Upper lobe of left lung (tissue), 6 donors: ENCODE measurements around the gene BOLA3. TPM values are rescaled to one million over a fixed set of nuclear protein-coding genes. Genes with fewer than 3 reads are reported as not detected.

Source experiments
- ATAC-seq, 2 donors: fragments of 200-7000 bp; cut with Tn5 transposase; one replicate each; pipeline ENCODE4 v1.9.1; 2022; ENCODE audit warnings: mild to moderate bottlenecking in 2 of 2, moderate library complexity in 2 of 2; ENCODE audit not compliant: low FRiP score in 2 of 2
- DNase-seq, 2 donors: peaks; one replicate each; pipeline ENCODE4 v3.0.0-alpha.2; 2019 to 2020
- H3K27ac ChIP-seq, 4 donors: fragments of 200-600 bp; sonication (generic); one replicate each; pipeline ENCODE4 v1.5.1; 2016 to 2019
- H3K27me3 ChIP-seq, 4 donors: fragments of 200-600 bp; sonication (generic); one replicate each; pipeline ENCODE4 v1.5.1; 2017 to 2019
- H3K36me3 ChIP-seq, 4 donors: fragments of 200-600 bp; sonication (generic); one replicate each; pipeline ENCODE4 v1.5.1; 2016 to 2019
- H3K4me1 ChIP-seq, 4 donors: fragments of 200-600 bp; sonication (generic); one replicate each; pipeline ENCODE4 v1.5.1; 2018 to 2019
- H3K4me3 ChIP-seq, 4 donors: fragments of 200-600 bp; sonication (generic); one replicate each; pipeline ENCODE4 v1.5.1; 2017 to 2019; ENCODE audit warnings: mild to moderate bottlenecking in 2 of 4, moderate library complexity in 1 of 4
- H3K9me3 ChIP-seq, 4 donors: fragments of 200-600 bp; sonication (generic); one replicate each; pipeline ENCODE4 v1.5.1; 2018 to 2019
- CTCF ChIP-seq, 6 experiments: fragments of 450-650 bp in 4 of 6; fragments of 200-600 bp in 2 of 6; sonication (generic) in 2 of 6; IDR thresholded peaks; one replicate each; pipeline ENCODE4 v1.5.1; 2016 to 2019; ENCODE audit warnings: antibody characterized with exemption in 6 of 6
- EP300 ChIP-seq, 4 donors: sonication (generic); formaldehyde crosslinking; IDR thresholded peaks; one replicate each; pipeline ENCODE4 v1.5.1; 2017; ENCODE audit warnings: antibody characterized with exemption in 4 of 4, control low read depth in 2 of 4
- POLR2A ChIP-seq, 4 donors: fragments of 450-650 bp; IDR thresholded peaks; one replicate each; pipeline ENCODE4 v1.5.1; 2016 to 2017; ENCODE audit warnings: antibody characterized with exemption in 4 of 4, mild to moderate bottlenecking in 2 of 4
- POLR2AphosphoS5 ChIP-seq, 2 donors: sonication (generic); formaldehyde crosslinking; IDR thresholded peaks; one replicate each; pipeline ENCODE4 v1.5.1; 2017; ENCODE audit warnings: antibody characterized with exemption in 2 of 2
- WGBS, 2 donors: methylation state at CpG; one replicate each; pipeline ENCODE4 v1.1.5; 2017 to 2018; 5-methylcytosine and 5-hydroxymethylcytosine counted together
- total RNA-seq, 6 donors: library from RNA; depleted of rRNA in 4 of 6; stranded (reverse); fragments of >200 nt in 4 of 6; gene quantifications; one replicate each; pipeline versions ENCODE4 v1.1.0 to v1.2.1, GENCODE V29; 2016 to 2021
- donor health status: DM: no; HTN: no; CAD: no; lungs with moderate emphysema.
- donor health status: DM: no; HTN: yes; CAD: no; lungs with severe emphysema.

Gene BOLA3
- total RNA-seq, 6 donors from 2014 or later: 19.2 to 37.7 (median 24.3) TPM

- Histone ChIP-seq H3K27me3 (no peaks in the 10 kb centered on the region), H3K9me3 (no peaks in the 10 kb centered on the region), H3K4me1 (peaks cover 6 to 12% (median 7%) of the 10 kb centered on the region in 4 donors), H3K27ac (no peak overlapping the region), H3K4me3 (no peak overlapping the region), H3K36me3 (peaks cover 21 to 62% (median 32%) of the 10 kb centered on the region in 4 donors)
- ATAC-seq: no peak
- DNase-seq: no peak
- TF ChIP-seq POLR2A (IDR thresholded peaks at IDR 0.05) (no peak), POLR2AphosphoS5 (IDR thresholded peaks at IDR 0.05) (no peak), EP300 (IDR thresholded peaks at IDR 0.05) (no peak), CTCF (IDR thresholded peaks at IDR 0.05) (no peak)
- WGBS, 2 donors: 92 to 95% methylated on average over 2 of the region's 2 CpGs
Measured at GRCh38 chr2:74152954-74153353, 5.2 kb upstream of the BOLA3 start.

GRCh38 chr2:74149570-74150319, 2.0 kb upstream of the BOLA3 start:
- H3K9me3 ChIP-seq: no peaks in the 10 kb centered on the region
- peaks cover 0 to 31% (median 10%) of the 10 kb centered on the region in 4 donors for H3K36me3 ChIP-seq
- no peak for DNase-seq
- ATAC-seq: no peak
- no peak overlapping the region for H3K27ac ChIP-seq
- H3K4me3 ChIP-seq: no peak overlapping the region
- peaks cover 16 to 26% (median 20%) of the 10 kb centered on the region in 4 donors for H3K4me1 ChIP-seq
- no peaks in the 10 kb centered on the region for H3K27me3 ChIP-seq
- no peak for TF ChIP-seq POLR2AphosphoS5 (IDR thresholded peaks at IDR 0.05)
- no peak for TF ChIP-seq POLR2A (IDR thresholded peaks at IDR 0.05)
- TF ChIP-seq CTCF (IDR thresholded peaks at IDR 0.05): no peak
- no peak for TF ChIP-seq EP300 (IDR thresholded peaks at IDR 0.05)
- WGBS, 2 donors: 93 to 94% methylated on average over 7 of the region's 7 CpGs

GRCh38 chr2:74149247-74149525, 1.5 kb upstream of the BOLA3 start:
- ATAC-seq (no peak), DNase-seq (no peak)
- H3K27ac ChIP-seq: no peak overlapping the region
- TF ChIP-seq POLR2AphosphoS5 (IDR thresholded peaks at IDR 0.05) (no peak), CTCF (IDR thresholded peaks at IDR 0.05) (no peak), EP300 (IDR thresholded peaks at IDR 0.05) (no peak), POLR2A (IDR thresholded peaks at IDR 0.05) (no peak)
- no peaks in the 10 kb centered on the region for H3K27me3 ChIP-seq
- no peaks in the 10 kb centered on the region for H3K9me3 ChIP-seq
- peaks cover 0 to 29% (median 9%) of the 10 kb centered on the region in 4 donors for H3K36me3 ChIP-seq
- WGBS, 2 donors: 82 to 93% methylated on average over 5 of the region's 5 CpGs
- H3K4me3 ChIP-seq: no peak overlapping the region
- peaks cover 16 to 26% (median 20%) of the 10 kb centered on the region in 4 donors for H3K4me1 ChIP-seq

GRCh38 chr2:74148457-74149246, 940 bp upstream of the BOLA3 start:
- Histone ChIP-seq H3K36me3 (peaks cover 0 to 30% (median 6%) of the 10 kb centered on the region in 4 donors), H3K27ac (peak overlapping the region; percentile 19 to 77 (median 59)), H3K4me1 (peaks cover 16 to 26% (median 20%) of the 10 kb centered on the region in 4 donors), H3K9me3 (no peaks in the 10 kb centered on the region), H3K27me3 (no peaks in the 10 kb centered on the region), H3K4me3 (peak overlapping the region; percentile 13 to 81 (median 66))
- WGBS, 2 donors: 59 to 65% methylated on average over 16 of the region's 16 CpGs
- TF ChIP-seq POLR2AphosphoS5 (IDR thresholded peaks at IDR 0.05): no peak
- no peak for TF ChIP-seq POLR2A (IDR thresholded peaks at IDR 0.05)
- TF ChIP-seq CTCF (IDR thresholded peaks at IDR 0.05): no peak
- no peak for TF ChIP-seq EP300 (IDR thresholded peaks at IDR 0.05)
- ATAC-seq: no peak
- DNase-seq: no peak
